Stomach (tissue), 4 donors: Measurements from ENCODE around the gene TYW1.
"Not testable (repeated sequence)": the region's sequence is repeated elsewhere in the genome, so short reads cannot be mapped to it uniquely, and the experiment has no call there.

Source experiments
- POLR2A ChIP-seq, 4 donors: fragments of 450-650 bp; IDR thresholded peaks; one replicate each; pipeline ENCODE4 v1.6.1; 2016; ENCODE audit warnings: antibody characterized with exemption in 4 of 4, control low read depth in 2 of 4, mild to moderate bottlenecking in 1 of 4, moderate library complexity in 1 of 4
- POLR2AphosphoS5 ChIP-seq, 3 donors: sonication (generic); formaldehyde crosslinking; IDR thresholded peaks; one replicate each; pipeline ENCODE4 v1.6.1; 2016; ENCODE audit warnings: antibody characterized with exemption in 3 of 3
- TF ChIP-seq, protein P1 (sequence below), 7 experiments: fragments of 450-650 bp in 4 of 7; fragments of 200-600 bp in 3 of 7; sonication (generic) in 3 of 7; IDR thresholded peaks; one replicate each; pipeline ENCODE4 v1.5.1; 2016 to 2019; ENCODE audit warnings: antibody characterized with exemption in 7 of 7, control low read depth in 2 of 7, mild to moderate bottlenecking in 1 of 7

DNA sequence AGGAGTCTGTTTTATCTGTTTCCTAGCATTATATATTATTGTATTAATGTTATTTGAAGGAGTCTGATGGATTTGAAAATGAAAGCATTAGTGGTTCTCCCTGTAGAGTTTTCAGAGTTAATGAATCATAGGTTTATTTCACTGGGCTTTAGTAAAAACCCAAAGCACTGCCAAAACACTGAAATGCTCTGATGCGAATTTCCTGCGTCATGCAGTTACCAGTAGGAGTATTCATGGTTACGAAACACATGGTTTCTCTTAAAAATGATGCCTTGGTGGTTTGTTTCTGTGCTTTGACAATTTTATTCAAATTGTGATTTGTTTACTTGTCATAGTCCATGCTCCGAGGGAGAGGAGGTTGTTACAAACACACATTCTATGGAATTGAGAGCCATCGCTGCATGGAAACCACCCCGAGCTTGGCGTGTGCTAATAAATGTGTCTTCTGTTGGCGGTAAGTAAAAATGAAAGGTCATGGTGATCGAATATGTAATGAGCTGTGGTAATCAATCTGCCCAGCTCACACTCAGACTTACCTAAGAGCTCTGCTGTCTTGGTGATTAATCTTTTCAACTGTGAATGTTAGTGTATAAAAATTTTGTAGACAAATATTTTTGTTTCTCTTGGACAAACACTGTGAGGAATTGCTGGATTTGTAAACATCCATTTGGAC is 70.5 kb downstream of the TYW1 start:
- TF ChIP-seq, protein P1, sequence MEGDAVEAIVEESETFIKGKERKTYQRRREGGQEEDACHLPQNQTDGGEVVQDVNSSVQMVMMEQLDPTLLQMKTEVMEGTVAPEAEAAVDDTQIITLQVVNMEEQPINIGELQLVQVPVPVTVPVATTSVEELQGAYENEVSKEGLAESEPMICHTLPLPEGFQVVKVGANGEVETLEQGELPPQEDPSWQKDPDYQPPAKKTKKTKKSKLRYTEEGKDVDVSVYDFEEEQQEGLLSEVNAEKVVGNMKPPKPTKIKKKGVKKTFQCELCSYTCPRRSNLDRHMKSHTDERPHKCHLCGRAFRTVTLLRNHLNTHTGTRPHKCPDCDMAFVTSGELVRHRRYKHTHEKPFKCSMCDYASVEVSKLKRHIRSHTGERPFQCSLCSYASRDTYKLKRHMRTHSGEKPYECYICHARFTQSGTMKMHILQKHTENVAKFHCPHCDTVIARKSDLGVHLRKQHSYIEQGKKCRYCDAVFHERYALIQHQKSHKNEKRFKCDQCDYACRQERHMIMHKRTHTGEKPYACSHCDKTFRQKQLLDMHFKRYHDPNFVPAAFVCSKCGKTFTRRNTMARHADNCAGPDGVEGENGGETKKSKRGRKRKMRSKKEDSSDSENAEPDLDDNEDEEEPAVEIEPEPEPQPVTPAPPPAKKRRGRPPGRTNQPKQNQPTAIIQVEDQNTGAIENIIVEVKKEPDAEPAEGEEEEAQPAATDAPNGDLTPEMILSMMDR (IDR thresholded peaks at IDR 0.05): not testable (repeated sequence)
- not testable (repeated sequence) for TF ChIP-seq POLR2A, POLR2AphosphoS5 (IDR thresholded peaks at IDR 0.05)
